Measurements from ENCODE around the gene FAF1. TPM values are rescaled to one million over a fixed set of nuclear protein-coding genes. Genes with fewer than 3 reads are reported as not detected.
A peak's percentile ranks its signal among the peaks of the same experiment; 100 is the strongest.

Gene FAF1
- total and polyA plus RNA-seq, 9 of the 15 experiments (the other 6 are each of a cell fraction or from before 2014, with no cell fraction given): 48.7 to 225 (median 118) TPM

GRCh38 chr1:50873458-50874187 is 86.4 kb downstream of the FAF1 start (continued):
- TF ChIP-seq FOXO4 (CRISPR knock-in tag; IDR thresholded peaks at IDR 0.05): no peak
- no peak for TF ChIP-seq THRB (CRISPR knock-in tag; conservative IDR thresholded peaks at IDR 0.05)
- TF ChIP-seq STAG1 (CRISPR knock-in tag; IDR thresholded peaks at IDR 0.05; ENCODE audit: borderline replicate concordance): peak; percentile 10; the same call in 1 of the 2 replicates
- TF ChIP-seq ZNF12 (CRISPR knock-in tag; IDR thresholded peaks at IDR 0.05): no peak
- TF ChIP-seq PKNOX1 (IDR thresholded peaks at IDR 0.05): peak; percentile 45; the same call in 1 of the 2 replicates
- no peak for TF ChIP-seq RBM17 (IDR thresholded peaks at IDR 0.05; ENCODE audit: borderline replicate concordance, low read depth, low read length)
- no peak for TF ChIP-seq ZFP30 (CRISPR knock-in tag; IDR thresholded peaks at IDR 0.05; ENCODE audit: borderline replicate concordance)
- TF ChIP-seq ZNF75A (CRISPR knock-in tag; IDR thresholded peaks at IDR 0.05): no peak
- no peak for TF ChIP-seq ATF4 (CRISPR knock-in tag; IDR thresholded peaks at IDR 0.05)
- no peak for TF ChIP-seq CBX2 (IDR thresholded peaks at IDR 0.05; ENCODE audit: insufficient read depth, low read length, poor library complexity, severe bottlenecking)
- no peak for TF ChIP-seq ZBTB5 (IDR thresholded peaks at IDR 0.05)
- no peak for TF ChIP-seq ZNF23 (CRISPR knock-in tag; IDR thresholded peaks at IDR 0.05)
- no peak for TF ChIP-seq SAFB2 (IDR thresholded peaks at IDR 0.05; ENCODE audit: borderline replicate concordance, low read depth, low read length, severe bottlenecking)
- no peak for TF ChIP-seq KAT2B (IDR thresholded peaks at IDR 0.05; ENCODE audit: low read depth, low read length)
- TF ChIP-seq ERF (CRISPR knock-in tag; IDR thresholded peaks at IDR 0.05): no peak
- TF ChIP-seq RBM14 (IDR thresholded peaks at IDR 0.05; ENCODE audit: borderline replicate concordance, insufficient read depth, low read depth, low read length): no peak
- no peak for TF ChIP-seq PURB (CRISPR knock-in tag; IDR thresholded peaks at IDR 0.05; ENCODE audit: low read depth)
- TF ChIP-seq MAFK (IDR thresholded peaks at IDR 0.05; ENCODE audit: low read length): peak; percentile 85
- peak; percentile 47 to 61 for TF ChIP-seq TRIM24 (IDR thresholded peaks at IDR 0.05)
- TF ChIP-seq ETV1 (tag; conservative IDR thresholded peaks at IDR 0.05; ENCODE audit: low read depth): no peak
- no peak for TF ChIP-seq NR4A1 (CRISPR knock-in tag; IDR thresholded peaks at IDR 0.05)
- TF ChIP-seq NR4A1 (tag; IDR thresholded peaks at IDR 0.05): no peak

Measured in K562 (cell line).